HCT116 (cell line): ENCODE measurements around the gene QPCT. TPM values are rescaled to one million over a fixed set of nuclear protein-coding genes. Genes with fewer than 3 reads are reported as not detected.

Experiments
- ATAC-seq: fragments of 200-7000 bp; cut with Tn5 transposase; 2 replicates; pipeline ENCODE4 v1.9.1; 2020; ENCODE audit warnings: mild to moderate bottlenecking, moderate library complexity
- Bru-seq: library from RNA; stranded (reverse); fragments of 400-500 nt; gene quantifications from one replicate; lab custom pipeline; 2021; lab: Mats Ljungman, UMichigan
- BruChase-seq, 2 experiments: library from RNA; stranded (reverse); fragments of 400-500 nt; gene quantifications; one replicate each; lab custom pipeline; 2021; lab: Mats Ljungman, UMichigan
- BruUV-seq: library from RNA; stranded (reverse); fragments of 400-500 nt; replicated peaks from 2 replicates; lab custom pipeline; 2021; lab: Mats Ljungman, UMichigan
- CTCF ChIA-PET: fragments of 300-600 bp; sonication (Branson Sonifier 250); formaldehyde crosslinking; loops from one replicate; lab custom pipeline; 2021; ENCODE audit warnings: antibody characterized with exemption; lab: Charles Lee
- POLR2A ChIA-PET: fragments of 300-600, 350-600 bp; sonication (Branson Sonifier 250); formaldehyde crosslinking; loops from one replicate; lab custom pipeline; 2021; ENCODE audit warnings: antibody characterized with exemption; lab: Charles Lee
- RAD21 ChIA-PET, 2 experiments: fragments of 300-600 bp; sonication (Branson Sonifier 250); formaldehyde crosslinking; loops; one replicate each; lab custom pipeline; 2023; ENCODE audit warnings: low total read pairs in 2 of 2; ENCODE audit not compliant: uncharacterized antibody in 2 of 2, unreplicated experiment in 2 of 2, low non-redundant PET in 1 of 2; lab: Charles Lee
- DNase-seq: peaks from one replicate; pipeline ENCODE4 v3.0.0-alpha.2; 2010; ENCODE audit warnings: low read depth, low spot score
- H2AFZ ChIP-seq: fragments of 200-600 bp; shearing (Covaris generic), sonication (generic); 2 replicates; pipeline ENCODE4 v1.6.1; 2017; ENCODE audit warnings: low read depth, mixed run types, mixed read lengths, antibody characterized with exemption, low read length; ENCODE audit not compliant: poor library complexity, severe bottlenecking
- H3K27ac ChIP-seq: 2 replicates; pipeline ENCODE4 v1.5.1; 2012; ENCODE audit warnings: low read depth, low read length
- H3K27me3 ChIP-seq: fragments of 200-600 bp; sonication (generic); 2 replicates; pipeline ENCODE4 v1.6.1; 2016; ENCODE audit warnings: mixed run types, low read length, mixed read lengths; ENCODE audit not compliant: insufficient read depth
- H3K36me3 ChIP-seq, 2 experiments: fragments of 200-500 bp in 1 of 2; fragments of 200-600 bp in 1 of 2; sonication (Bioruptor generic) in 1 of 2; sonication (generic) in 1 of 2; 2 replicates each; pipeline versions ENCODE4 v1.5.1 to v1.6.1; 2014 to 2016; ENCODE audit warnings: low read length in 2 of 2, inconsistent platforms in 1 of 2, mixed read lengths in 1 of 2, mixed run types in 1 of 2; ENCODE audit not compliant: insufficient read depth in 2 of 2, control insufficient read depth in 1 of 2
- H3K4me1 ChIP-seq, 2 experiments: fragments of 200-600 bp in 1 of 2; sonication (generic) in 1 of 2; 2 replicates each; pipeline versions ENCODE4 v1.5.1 to v1.6.1; 2012 to 2017; ENCODE audit warnings: low read length in 2 of 2, inconsistent platforms in 1 of 2, mild to moderate bottlenecking in 1 of 2, mixed read lengths in 1 of 2, mixed run types in 1 of 2, moderate library complexity in 1 of 2; ENCODE audit not compliant: insufficient read depth in 2 of 2, control insufficient read depth in 1 of 2
- H3K4me2 ChIP-seq: fragments of 200-600 bp; sonication (generic); 2 replicates; pipeline ENCODE4 v1.6.1; 2017; ENCODE audit warnings: mixed run types, low read length, mixed read lengths
- H3K4me3 ChIP-seq, 2 experiments: fragments of 200-600 bp in 1 of 2; sonication (generic) in 1 of 2; replicated peaks in 1 of 2; 2 replicates each; pipeline ENCODE4 v1.5.1; 2011 to 2016; ENCODE audit warnings: low read length in 2 of 2, control low read depth in 1 of 2, low read depth in 1 of 2, mild to moderate bottlenecking in 1 of 2, mixed read lengths in 1 of 2, mixed run types in 1 of 2
- H3K79me2 ChIP-seq: fragments of 200-600 bp; sonication (generic); 2 replicates; pipeline ENCODE4 v1.6.1; 2017; ENCODE audit warnings: mild to moderate bottlenecking, mixed run types, low read length, moderate library complexity, mixed read lengths; ENCODE audit not compliant: insufficient read depth
- H3K9ac ChIP-seq: fragments of 200-600 bp; sonication (generic); 2 replicates; pipeline ENCODE4 v1.6.1; 2016; ENCODE audit warnings: low read length, mixed read lengths
- H3K9me2 ChIP-seq: fragments of 200-600 bp; sonication (generic), shearing (Covaris generic); 2 replicates; pipeline ENCODE4 v1.6.1; 2017; ENCODE audit warnings: mixed run types, mild to moderate bottlenecking, moderate library complexity; ENCODE audit not compliant: insufficient read depth
- H3K9me3 ChIP-seq, 2 experiments: fragments of 200-500 bp in 1 of 2; fragments of 200-600 bp in 1 of 2; sonication (Bioruptor generic) in 1 of 2; sonication (generic) in 1 of 2; 2 replicates each; pipeline ENCODE4 v1.6.1; 2014 to 2017; ENCODE audit warnings: low read length in 2 of 2, mixed read lengths in 2 of 2, inconsistent platforms in 1 of 2, low read depth in 1 of 2, mild to moderate bottlenecking in 1 of 2, mixed run types in 1 of 2, moderate library complexity in 1 of 2; ENCODE audit not compliant: control insufficient read depth in 1 of 2, insufficient read depth in 1 of 2
- H4K20me1 ChIP-seq: fragments of 200-600 bp; sonication (generic), shearing (Covaris generic); 2 replicates; pipeline ENCODE4 v1.6.1; 2017; ENCODE audit warnings: mixed run types, mild to moderate bottlenecking, moderate library complexity; ENCODE audit not compliant: insufficient read depth
- CBX3 ChIP-seq: IDR thresholded peaks from 2 replicates; pipeline ENCODE4 v1.6.1; 2012; ENCODE audit warnings: low read depth
- CEBPB ChIP-seq: IDR thresholded peaks from 2 replicates; pipeline ENCODE4 v1.6.1; 2012; ENCODE audit warnings: low read depth
- CTCF ChIP-seq, 3 experiments: fragments of 200-600 bp in 1 of 3; sonication (generic) in 1 of 3; IDR thresholded peaks in 2 of 3; conservative IDR thresholded peaks in 1 of 3; 2 replicates each; pipeline ENCODE4 v1.5.1; 2012 to 2017; ENCODE audit warnings: low read depth in 2 of 3, low read length in 2 of 3, antibody characterized with exemption in 1 of 3, borderline replicate concordance in 1 of 3, control low read depth in 1 of 3, mild to moderate bottlenecking in 1 of 3, mixed read lengths in 1 of 3, mixed run types in 1 of 3, moderate library complexity in 1 of 3; ENCODE audit not compliant: insufficient read depth in 1 of 3
- EGR1 ChIP-seq: IDR thresholded peaks from 2 replicates; pipeline ENCODE4 v1.6.1; 2012; ENCODE audit warnings: low read depth
- ELF1 ChIP-seq: IDR thresholded peaks from 2 replicates; pipeline ENCODE4 v1.6.1; 2012; ENCODE audit warnings: low read depth, borderline replicate concordance
- EZH2phosphoT487 ChIP-seq: fragments of 200-600 bp; IDR thresholded peaks from 2 replicates; pipeline ENCODE4 v1.6.1; 2018; ENCODE audit warnings: antibody characterized with exemption, borderline replicate concordance
- FOSL1 ChIP-seq: IDR thresholded peaks from 2 replicates; pipeline ENCODE4 v1.6.1; 2012; ENCODE audit warnings: low read depth
- JUND ChIP-seq: IDR thresholded peaks from 2 replicates; pipeline ENCODE4 v1.6.1; 2012
- MAX ChIP-seq: IDR thresholded peaks from 2 replicates; pipeline ENCODE4 v1.6.1; 2012
- POLR2AphosphoS5 ChIP-seq: IDR thresholded peaks from 2 replicates; pipeline ENCODE4 v1.6.1; 2011; ENCODE audit warnings: mild to moderate bottlenecking, low read depth, low read length, moderate library complexity
- RAD21 ChIP-seq: IDR thresholded peaks from 2 replicates; pipeline ENCODE4 v1.6.1; 2012; ENCODE audit warnings: low read depth, mild to moderate bottlenecking
- REST ChIP-seq: IDR thresholded peaks from 2 replicates; pipeline ENCODE4 v1.6.1; 2012; ENCODE audit warnings: low read depth
- SIN3A ChIP-seq: IDR thresholded peaks from 2 replicates; pipeline ENCODE4 v1.6.1; 2012; ENCODE audit warnings: low read depth
- SP1 ChIP-seq: IDR thresholded peaks from 2 replicates; pipeline ENCODE4 v1.6.1; 2012; ENCODE audit warnings: low read depth
- SRF ChIP-seq: IDR thresholded peaks from 2 replicates; pipeline ENCODE4 v1.6.1; 2012; ENCODE audit warnings: low read depth
- TCF7L2 ChIP-seq: IDR thresholded peaks from 2 replicates; pipeline ENCODE4 v1.7.0; 2011; ENCODE audit warnings: borderline replicate concordance, inconsistent platforms; ENCODE audit not compliant: insufficient read depth, insufficient read length; ENCODE audit errors: extremely low read depth
- YY1 ChIP-seq: IDR thresholded peaks from 2 replicates; pipeline ENCODE4 v1.6.1; 2011; ENCODE audit warnings: low read length, low read depth, moderate library complexity, mild to moderate bottlenecking; ENCODE audit not compliant: insufficient replicate concordance; ENCODE audit errors: extremely low read depth
- ZFX ChIP-seq: fragments of 450-650 bp; IDR thresholded peaks from 2 replicates; pipeline ENCODE4 v1.6.1; 2017
- intact Hi-C: fragments of 100-400 bp; cut with micrococcal nuclease; formaldehyde crosslinking; loops from 2 replicates; pipeline ENCODE4 v1.10.0; 2022
- long read RNA-seq: library from polyadenylated mRNA; unstranded; transcript quantifications from one replicate; pipeline ENCODE4 v2.0.0, GENCODE V29; 2021; ENCODE audit not compliant: unreplicated experiment
- polyA plus RNA-seq: library from polyadenylated mRNA; unstranded; fragments of >200 nt; gene quantifications from 2 replicates; pipeline ENCODE4 v1.2.1, GENCODE V29; 2012; ENCODE audit warnings: missing spikeins
- total RNA-seq: library from RNA; stranded (reverse); gene quantifications from one replicate; pipeline ENCODE4 v1.2.1, GENCODE V29; 2021; ENCODE audit not compliant: unreplicated experiment

QPCT gene
- total RNA-seq (not detected), Bru-seq, nascent RNA (not detected), BruChase-seq, experiment 1, labeled RNA remaining after a 6-hour chase (percentile 10 among the genes with signal in this experiment), BruChase-seq, experiment 2, labeled RNA remaining after a 2-hour chase (percentile 6 among the genes with signal in this experiment)
- not detected in 2 replicates for polyA plus RNA-seq
- long read RNA-seq: 0 reads

- no peaks in the 10 kb centered on the region for H3K36me3 ChIP-seq
- H3K9me2 ChIP-seq: no peaks in the 10 kb centered on the region
- intact Hi-C loops: no loop called here
- H3K4me1 ChIP-seq: no peaks in the 10 kb centered on the region
- ChIA-PET RAD21 (no interaction called here), CTCF (no interaction called here), POLR2A (no interaction called here)
- DNase-seq (no peak), ATAC-seq (no peak)
- H3K4me2 ChIP-seq: no peak within 1 kb of the TSS
- H3K9ac ChIP-seq: no peak within 1 kb of the TSS
- no peaks in the 10 kb centered on the region for H4K20me1 ChIP-seq
- no peak within 1 kb of the TSS for H2AFZ ChIP-seq
- H3K27ac ChIP-seq: no peak within 1 kb of the TSS
- TF ChIP-seq MAX (no peak), EZH2phosphoT487 (no peak), JUND (no peak), POLR2AphosphoS5 (no peak), YY1 (no peak), SRF (no peak), TCF7L2 (no peak), CBX3 (no peak), SP1 (no peak), CEBPB (no peak), CTCF (IDR thresholded peaks at IDR 0.05 in 2 of 3, conservative IDR thresholded peaks at IDR 0.05 in 1 of 3; ENCODE audit: borderline replicate concordance in 1 of 3, insufficient read depth in 1 of 3, low read depth in 2 of 3, low read length in 2 of 3) (no peak), SIN3A (no peak), RAD21 (no peak), FOSL1 (no peak), ELF1 (no peak), EGR1 (no peak), REST (no peak), ZFX (no peak)
- H3K9me3 ChIP-seq: no peaks in the 10 kb centered on the region
- no peaks in the 10 kb centered on the region for H3K27me3 ChIP-seq
- H3K79me2 ChIP-seq: no peaks in the 10 kb centered on the region
- no TSS peak for BruUV-seq
- H3K4me3 ChIP-seq: no peak within 1 kb of the TSS
Measured at GRCh38 chr2:37344453-37345361, at the start of gene QPCT. QPCT (plus strand) TSS chr2:37344630; CDS start chr2:37344732, 102 bp downstream.
